Ecto neural progenitor cell (in vitro differentiated cells): Measurements from ENCODE around the gene FHL2.

Experiments
- DNase-seq: peaks from one replicate; pipeline ENCODE4 v3.0.0-alpha.2; 2018; ENCODE audit warnings: low spot score

FHL2 gene

GRCh38 chr2:105421053-105421452, 22.2 kb upstream of the FHL2 start:
- no peak for DNase-seq

DNA sequence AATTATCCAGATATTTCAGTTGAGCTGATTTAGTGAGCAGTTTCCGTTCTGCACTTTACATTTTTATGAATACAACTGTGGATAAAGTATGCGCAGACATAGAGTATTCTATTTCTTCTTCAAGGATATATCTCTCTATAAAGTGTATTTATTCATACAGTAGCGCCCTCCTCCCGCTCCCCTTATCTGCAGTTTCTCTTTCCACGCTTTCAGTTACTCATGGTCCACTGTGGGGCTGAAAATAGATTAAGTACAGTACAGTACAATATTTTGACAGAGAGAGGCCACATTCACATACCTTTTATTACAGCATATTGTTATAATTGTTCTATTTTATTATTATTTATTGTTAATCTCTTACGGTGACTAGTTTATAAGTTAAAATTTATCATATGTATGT, 19.7 kb upstream of the FHL2 start:
- DNase-seq = no peak

- DNase-seq = no peak
Observed at GRCh38 chr2:105417857-105418436, 19.1 kb upstream of the FHL2 start.

GRCh38 chr2:105416156-105416555, 17.3 kb upstream of the FHL2 start:
- DNase-seq = no peak

DNA sequence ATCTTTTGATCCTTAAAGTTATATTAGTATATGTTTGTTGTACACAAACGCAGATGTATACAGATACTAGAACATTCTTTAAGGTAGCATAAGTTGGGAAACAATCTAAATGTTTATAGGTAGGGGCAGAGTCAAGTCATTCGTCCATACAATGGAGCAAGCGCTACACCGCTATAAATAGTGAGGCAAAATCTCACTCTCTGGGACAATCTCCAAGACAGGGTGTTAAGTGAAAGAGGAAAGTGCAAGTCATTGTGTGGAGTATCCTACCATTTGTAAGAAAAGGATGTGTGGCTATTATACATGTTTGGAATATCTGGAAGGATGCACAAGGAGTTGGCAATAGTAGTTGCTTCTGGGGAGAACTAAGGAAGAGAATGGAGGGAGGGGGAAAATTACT, 16.2 kb upstream of the FHL2 start:
- no peak for DNase-seq

DNA sequence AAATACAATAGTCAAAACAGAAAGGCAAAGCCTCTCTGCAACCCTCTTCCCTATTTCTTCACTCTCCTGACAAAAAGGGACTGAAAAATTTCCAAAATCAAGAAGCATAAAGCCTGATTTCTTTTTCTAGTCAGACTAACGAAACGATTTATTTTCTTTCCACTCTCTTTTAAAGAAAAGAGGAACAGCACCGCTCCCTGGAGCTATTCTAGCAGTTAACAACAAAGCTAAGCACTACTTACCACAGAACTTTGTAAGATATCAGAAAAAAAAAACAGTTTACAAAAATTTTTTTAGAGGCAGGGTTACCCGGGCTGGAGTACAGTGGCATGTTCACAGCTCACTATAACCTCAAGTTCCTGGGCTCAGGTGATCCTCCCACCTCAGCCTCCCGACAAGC, 14.4 kb upstream of the FHL2 start:
- no peak for DNase-seq

GRCh38 chr2:105412584-105412983, 13.7 kb upstream of the FHL2 start:
- no peak for DNase-seq

- no peak for DNase-seq
Observed at GRCh38 chr2:105411720-105412407, 13.0 kb upstream of the FHL2 start.

DNA sequence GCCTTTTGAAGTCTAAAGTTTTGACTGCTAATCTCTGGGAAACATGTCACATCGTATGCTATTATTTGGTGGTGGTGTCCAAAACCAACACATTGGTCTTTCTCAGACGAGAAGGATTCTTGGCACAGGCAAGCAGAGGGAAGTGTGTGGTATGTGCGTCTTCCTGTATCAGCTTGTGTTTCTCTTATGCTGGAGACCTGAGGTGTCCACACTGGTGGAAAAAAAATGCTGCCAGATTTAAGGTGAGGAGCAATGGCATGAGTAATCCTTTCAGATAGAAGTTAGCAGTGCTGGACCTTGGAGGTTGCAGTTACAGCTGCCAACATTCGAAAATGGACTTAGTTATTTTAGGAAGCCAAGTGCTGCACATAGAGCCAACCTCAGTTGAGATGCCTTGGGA, 11.7 kb upstream of the FHL2 start:
- no peak for DNase-seq

GRCh38 chr2:105409717-105410116, 10.9 kb upstream of the FHL2 start:
- no peak for DNase-seq

GRCh38 chr2:105407946-105408743, 9.3 kb upstream of the FHL2 start:
- DNase-seq = no peak

DNA sequence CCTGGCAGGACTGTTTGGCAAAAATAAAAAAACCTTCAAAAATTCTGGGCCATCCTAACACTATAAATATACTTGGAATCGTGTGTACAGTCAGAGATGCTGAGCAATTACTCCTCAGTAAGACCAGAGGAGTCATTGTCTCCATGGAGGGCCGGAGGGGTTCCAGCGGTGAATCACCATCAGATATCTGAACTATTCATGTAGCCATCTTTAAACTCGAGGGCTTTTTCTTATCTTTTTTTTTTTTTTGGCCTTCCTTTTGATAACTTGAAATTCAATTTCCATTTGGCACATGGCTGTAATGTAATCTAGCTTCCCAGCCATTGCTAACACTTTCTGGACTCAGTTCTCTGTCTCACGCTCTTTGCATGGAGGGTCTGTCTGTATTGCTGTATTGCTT, 7.4 kb upstream of the FHL2 start:
- DNase-seq = no peak

DNA sequence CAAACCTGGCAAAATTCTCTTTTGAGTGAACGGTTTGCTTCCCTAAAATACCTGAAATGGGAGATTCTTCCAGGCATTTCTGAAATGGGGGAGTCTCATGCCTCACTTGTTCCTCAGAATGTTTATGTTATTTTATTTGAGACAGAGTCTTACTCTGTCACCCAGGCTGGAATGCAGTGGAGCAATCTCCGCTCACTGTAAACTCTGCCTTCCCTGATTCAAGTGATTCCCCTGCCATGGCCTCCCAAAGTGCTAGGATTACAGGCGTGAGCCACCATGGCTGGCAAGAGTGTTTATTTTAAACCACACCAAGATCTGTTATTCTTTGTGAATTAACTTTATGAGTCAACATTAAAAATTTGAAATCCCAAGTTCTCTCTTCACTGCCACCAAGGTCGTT, 6.4 kb upstream of the FHL2 start:
- DNase-seq = no peak

DNA sequence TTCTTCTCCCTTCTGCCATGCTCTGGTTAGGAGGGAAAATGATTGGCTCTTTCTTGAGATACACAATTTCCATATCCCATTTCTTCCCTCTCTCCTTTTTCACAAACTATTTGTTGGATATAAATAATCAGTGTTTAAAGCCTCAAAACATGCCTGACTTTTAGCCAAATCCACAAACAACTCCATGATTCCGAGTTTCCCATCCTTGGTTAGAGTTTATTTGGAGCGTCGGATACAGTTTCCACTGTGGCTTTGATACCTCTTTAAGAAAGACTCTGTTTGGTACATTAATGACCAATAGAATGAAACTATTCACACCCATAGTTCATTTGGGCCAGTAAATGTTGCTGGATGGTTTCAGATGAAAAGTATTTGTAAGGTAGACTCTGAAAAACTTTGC, 5.9 kb upstream of the FHL2 start:
- DNase-seq = no peak

GRCh38 chr2:105403783-105404698, 5.2 kb upstream of the FHL2 start:
- DNase-seq = no peak

GRCh38 chr2:105403241-105403782, 4.5 kb upstream of the FHL2 start:
- no peak for DNase-seq

GRCh38 chr2:105402809-105403208, 4.0 kb upstream of the FHL2 start:
- DNase-seq = no peak

DNA sequence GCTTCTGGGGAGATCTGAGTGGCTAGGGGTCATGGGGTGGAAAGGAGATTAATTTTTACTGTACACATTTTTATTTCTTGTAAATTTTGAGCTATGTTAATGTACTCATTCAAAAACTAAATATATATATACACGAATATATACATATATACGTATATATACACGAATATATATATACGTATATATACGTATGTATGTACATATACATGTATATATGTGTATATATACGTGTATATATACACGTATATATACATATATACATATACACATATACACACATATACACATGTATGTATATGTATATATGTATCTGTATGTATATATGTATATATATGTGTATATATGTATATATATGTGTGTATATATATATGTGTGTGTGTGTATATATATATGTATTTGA, 3.0 kb upstream of the FHL2 start:
- DNase-seq = no peak

DNA sequence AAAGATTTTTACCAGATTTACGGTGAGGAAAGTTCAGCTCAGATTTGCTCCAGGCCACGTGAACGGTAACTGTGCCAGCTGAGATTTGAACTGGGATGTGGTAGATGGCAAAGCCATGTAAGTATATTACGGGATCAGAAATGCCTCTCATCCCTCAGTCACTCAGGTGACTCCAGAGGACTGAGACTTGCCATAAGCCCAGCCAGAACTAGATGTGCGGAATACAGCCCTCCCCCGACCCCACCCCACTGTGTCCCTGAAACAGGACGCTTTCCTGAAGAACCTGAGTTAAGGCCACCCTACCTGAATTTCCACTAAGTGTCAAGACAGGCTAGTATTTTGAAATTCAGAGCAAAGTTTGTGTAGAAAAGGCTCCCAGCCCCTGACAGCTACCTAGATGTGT, 1.3 kb upstream of the FHL2 start:
- DNase-seq = no peak

DNA sequence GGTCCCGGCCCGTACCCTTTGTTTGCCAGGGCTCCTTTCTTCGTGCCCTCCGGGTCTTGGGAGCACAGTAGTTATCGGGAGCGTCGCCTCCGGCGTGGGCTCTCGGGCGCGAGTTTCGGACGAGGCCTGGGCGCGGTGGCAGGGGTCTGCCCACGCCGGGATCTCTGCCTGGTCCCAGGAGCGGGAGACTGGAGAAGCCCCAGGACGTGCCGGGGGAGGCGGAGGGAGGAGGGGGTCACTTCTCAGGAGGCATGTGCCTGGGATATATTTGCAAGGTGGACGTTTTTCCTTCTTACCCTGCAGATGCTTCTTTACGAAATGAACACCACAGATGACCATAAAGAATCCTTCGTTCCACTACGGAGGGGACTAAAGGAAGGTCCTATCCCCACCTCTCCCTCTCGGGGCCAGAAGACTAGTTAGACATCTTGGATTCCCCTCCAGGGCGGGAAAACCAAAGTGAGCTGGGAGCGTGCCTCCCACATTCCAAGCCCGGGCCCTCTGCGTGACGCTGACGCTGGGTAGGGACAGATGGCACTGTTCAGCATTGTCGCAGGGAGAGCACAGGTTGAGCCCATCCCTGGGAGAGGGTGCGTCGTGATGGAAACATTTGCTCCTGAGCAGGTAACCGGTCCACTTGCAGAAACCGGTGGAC, 483 bp upstream of the FHL2 start:
- DNase-seq = no peak

GRCh38 chr2:105397953-105398335, 907 bp downstream of the FHL2 start:
- DNase-seq = no peak
